Fibroblast of lung (primary cell): Measurements from ENCODE around the gene CAMTA1.

ENCODE experiments used
- CTCF ChIP-seq, 2 donors: IDR thresholded peaks in 1 of 2; conservative IDR thresholded peaks in 1 of 2; 1 replicate in 1 of 2; 2 replicates in 1 of 2; pipeline ENCODE4 v1.5.1; 2011 to 2012; ENCODE audit warnings: low read length in 2 of 2, control low read depth in 1 of 2, inconsistent platforms in 1 of 2, low read depth in 1 of 2, mild to moderate bottlenecking in 1 of 2
- EZH2 ChIP-seq: IDR thresholded peaks from 2 replicates; pipeline ENCODE4 v1.5.1; 2012; ENCODE audit warnings: low read length, control low read depth, mild to moderate bottlenecking; ENCODE audit errors: missing control alignments

GRCh38 chr1:7222695-7223015, 437.4 kb downstream of the CAMTA1 start:
- TF ChIP-seq EZH2 (no peak), CTCF (conservative IDR thresholded peaks at IDR 0.05 in 1 of 2, IDR thresholded peaks at IDR 0.05 in 1 of 2; ENCODE audit: low read depth in 1 of 2, low read length in 2 of 2) (no peak)
